GM12873 (cell line): ENCODE data around the gene UBE4B.

Experiments used
- TF ChIP-seq, protein P1 (sequence below): IDR thresholded peaks from 2 replicates; pipeline ENCODE4 v1.5.1; 2012; ENCODE audit warnings: low read depth, mild to moderate bottlenecking, moderate library complexity, low read length, control low read depth; ENCODE audit not compliant: insufficient read depth; ENCODE audit errors: missing control alignments

Gene UBE4B

DNA sequence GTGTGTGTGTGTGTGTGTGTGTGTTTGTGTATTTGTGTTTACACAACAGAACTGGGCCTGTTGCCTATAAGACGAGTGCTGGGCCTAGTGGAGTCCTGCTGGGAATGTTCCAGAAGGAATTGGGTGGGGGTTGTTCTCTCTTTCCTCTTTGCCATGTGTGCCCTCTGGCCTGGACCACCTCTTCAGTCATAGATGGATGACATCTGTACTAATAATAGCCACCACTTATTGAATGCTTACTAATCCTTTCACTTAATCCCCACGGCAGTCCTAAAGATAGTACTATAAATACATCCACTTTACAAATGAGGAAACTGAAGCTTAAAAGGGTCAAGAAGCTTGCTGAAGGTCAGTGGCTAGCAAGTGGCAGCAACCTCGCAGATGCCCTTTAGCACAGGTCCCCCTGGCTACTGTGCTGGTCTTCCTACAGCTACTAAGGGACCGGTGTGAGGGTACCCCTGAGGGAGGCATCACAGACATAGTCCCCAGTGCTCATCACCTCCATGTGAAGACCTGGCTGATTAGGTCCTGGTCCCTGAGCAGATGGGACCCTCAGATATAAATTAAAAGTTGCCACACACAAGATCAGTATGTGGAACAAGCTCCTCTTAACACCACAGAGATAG is 122.4 kb downstream of the UBE4B start:
- TF ChIP-seq, protein P1, sequence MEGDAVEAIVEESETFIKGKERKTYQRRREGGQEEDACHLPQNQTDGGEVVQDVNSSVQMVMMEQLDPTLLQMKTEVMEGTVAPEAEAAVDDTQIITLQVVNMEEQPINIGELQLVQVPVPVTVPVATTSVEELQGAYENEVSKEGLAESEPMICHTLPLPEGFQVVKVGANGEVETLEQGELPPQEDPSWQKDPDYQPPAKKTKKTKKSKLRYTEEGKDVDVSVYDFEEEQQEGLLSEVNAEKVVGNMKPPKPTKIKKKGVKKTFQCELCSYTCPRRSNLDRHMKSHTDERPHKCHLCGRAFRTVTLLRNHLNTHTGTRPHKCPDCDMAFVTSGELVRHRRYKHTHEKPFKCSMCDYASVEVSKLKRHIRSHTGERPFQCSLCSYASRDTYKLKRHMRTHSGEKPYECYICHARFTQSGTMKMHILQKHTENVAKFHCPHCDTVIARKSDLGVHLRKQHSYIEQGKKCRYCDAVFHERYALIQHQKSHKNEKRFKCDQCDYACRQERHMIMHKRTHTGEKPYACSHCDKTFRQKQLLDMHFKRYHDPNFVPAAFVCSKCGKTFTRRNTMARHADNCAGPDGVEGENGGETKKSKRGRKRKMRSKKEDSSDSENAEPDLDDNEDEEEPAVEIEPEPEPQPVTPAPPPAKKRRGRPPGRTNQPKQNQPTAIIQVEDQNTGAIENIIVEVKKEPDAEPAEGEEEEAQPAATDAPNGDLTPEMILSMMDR, result no peak

DNA sequence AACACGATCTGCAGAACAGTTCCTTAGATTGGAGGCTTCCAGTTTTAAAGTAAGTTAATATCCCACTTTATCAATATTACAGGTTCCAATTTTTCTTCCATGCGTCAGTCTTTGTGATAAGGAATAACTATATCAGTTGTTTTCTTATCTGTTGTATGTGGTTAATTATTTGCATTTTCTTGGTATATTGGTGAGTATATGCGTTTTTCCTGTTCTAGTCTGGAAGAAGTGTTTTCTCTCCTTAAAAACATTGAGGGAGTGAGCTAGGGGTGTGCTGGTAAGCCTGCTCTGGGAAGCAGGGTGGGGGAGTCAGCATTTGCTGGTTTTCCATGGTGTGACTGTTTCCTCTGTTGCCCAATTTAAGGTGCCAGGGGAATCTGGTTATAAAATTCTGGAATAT is 127.4 kb downstream of the UBE4B start:
- TF ChIP-seq, protein P1, result no peak

DNA sequence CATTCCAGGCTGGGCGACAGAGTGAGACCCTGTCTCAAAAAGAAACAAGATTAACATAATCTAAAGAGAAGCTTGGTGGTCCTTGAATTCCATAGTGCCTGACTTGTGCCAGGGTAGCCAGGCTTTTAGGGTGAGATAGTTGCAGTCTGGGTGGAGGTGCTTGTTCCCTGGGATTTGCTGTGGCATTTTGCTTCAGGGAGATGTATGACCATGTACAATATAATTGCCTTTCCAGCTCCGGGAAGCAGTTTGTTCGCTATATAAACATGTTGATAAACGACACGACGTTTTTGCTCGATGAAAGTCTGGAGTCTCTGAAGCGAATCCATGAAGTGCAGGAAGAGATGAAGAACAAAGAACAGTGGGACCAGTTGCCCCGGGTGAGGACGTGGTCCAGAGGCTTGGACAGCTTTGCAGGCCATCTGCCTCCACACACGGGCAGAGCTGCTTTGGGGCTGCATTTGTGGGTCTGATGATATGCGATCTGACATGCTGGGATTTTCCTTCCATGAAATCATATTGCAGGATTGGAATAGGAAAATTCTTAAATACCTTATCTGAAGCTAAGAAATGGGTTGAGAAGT is 128.2 kb downstream of the UBE4B start:
- TF ChIP-seq, protein P1, result no peak

DNA sequence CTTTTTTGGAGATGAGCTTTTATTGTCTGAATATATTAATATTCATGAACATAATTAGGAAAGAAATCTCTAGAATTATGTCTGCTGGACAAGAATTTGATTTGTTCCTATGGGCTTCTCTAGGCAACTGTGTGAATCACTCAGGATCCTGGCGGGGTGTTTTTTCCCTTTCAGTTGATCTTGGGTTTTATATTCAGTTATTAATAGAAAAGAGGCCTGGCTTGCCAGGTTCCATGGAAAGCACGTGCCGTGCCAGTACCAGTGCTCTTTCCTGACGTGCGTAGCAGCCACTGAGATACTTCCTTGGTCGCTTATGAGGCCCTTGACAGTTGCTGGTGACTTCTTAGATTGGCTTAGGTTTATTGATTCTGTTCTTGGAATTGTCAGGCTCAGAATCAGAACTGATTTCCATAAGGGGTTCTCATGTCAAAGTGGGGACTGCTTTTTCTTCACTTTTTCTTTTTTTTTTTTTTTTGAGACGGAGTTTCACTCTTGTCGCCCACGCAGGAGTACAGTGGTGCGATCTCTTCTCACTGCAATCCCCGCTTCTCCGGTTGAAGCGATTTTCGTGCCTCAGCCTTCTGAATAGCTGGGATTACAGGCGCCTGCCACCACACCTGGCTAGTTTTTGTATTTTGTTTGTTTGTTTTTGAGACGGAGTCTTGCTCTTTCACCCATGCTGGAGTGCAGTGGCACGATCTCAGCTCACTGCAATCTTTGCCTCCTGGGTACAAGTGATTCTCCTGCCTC is 129.0 kb downstream of the UBE4B start:
- TF ChIP-seq, protein P1, result no peak

DNA sequence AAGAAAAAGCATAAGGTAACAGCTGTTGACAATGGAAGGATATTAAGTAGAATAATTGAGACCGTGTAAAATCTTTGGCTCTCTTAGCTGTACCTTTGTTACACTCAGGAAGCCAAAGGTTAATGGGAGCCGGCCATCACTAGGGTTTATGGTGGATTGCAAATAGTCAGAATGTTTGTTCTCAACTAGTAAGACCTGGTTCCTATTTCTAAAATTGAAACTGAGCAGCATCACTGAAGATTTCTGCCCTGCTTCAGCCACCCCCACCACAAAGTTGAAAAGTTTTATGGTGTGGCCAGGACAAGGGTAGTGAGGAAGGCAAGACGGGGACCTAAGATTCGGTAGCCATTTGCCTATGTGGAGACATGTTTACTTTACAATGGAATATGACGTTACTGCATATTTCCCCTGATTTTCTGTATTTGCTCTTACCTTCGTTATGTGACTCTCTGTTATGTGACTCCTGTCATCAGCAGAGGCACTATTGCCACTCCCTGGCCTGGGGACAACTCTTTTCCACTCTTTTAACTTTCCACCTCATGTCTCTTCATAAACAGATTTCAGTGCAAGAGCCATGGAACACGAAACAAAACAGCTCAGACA is 136.3 kb downstream of the UBE4B start:
- TF ChIP-seq, protein P1, result no peak

DNA sequence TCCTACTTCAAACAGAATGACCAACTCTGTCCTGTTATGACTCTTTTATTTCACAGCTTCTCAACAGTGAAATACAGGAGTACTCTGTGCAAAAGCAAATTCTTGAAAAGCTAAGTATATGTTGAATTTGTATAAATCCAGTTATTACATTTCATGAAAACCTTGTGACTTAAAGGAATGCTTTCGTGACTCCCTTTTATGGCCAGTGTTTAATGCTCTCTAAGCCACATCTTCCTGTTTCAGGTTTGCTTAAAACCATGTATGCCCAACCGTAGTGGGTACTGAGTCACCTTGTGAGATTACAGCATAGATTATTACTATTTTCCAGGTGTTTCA is 137.4 kb downstream of the UBE4B start:
- TF ChIP-seq, protein P1, result no peak

DNA sequence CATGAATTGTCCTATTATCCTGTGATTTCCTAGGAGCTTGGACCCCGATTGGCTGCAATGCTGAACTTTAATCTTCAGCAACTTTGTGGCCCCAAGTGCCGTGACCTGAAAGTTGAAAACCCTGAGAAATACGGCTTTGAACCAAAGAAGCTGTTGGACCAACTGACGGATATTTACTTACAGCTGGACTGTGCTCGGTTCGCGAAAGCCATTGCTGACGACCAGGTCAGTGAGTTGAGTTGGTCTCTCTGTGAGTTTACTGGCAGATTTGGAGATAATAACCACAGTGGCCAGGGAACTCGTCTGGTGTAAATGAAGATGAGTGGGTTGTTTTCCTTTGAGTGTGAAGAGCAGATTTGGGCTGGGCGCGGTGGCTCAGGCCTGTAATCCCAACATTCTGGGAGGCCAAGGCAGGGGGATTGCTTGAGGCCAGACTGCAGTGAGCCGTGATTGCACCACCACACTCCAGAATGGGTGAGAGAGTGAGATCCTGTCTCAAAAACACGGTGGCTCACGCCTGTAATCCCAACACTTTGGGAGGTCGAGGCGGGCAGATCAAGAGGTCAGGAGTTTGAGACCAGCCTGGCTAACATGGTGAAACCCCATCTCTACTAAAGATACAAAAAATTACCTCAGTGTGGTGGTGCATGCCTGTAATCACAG is 138.5 kb downstream of the UBE4B start:
- TF ChIP-seq, protein P1, result no peak
